ENCODE results near the gene ZNF483. TPM values are rescaled to one million over a fixed set of nuclear protein-coding genes. Genes with fewer than 3 reads are reported as not detected.

The ZNF483 gene
- total RNA-seq, 2 donors from 2014 or later, result 12.8 to 30.4 TPM

- no peak overlapping the region for H3K27ac ChIP-seq
- intact Hi-C loops (cut with DNase I), result no loop called here
- no peak overlapping the region for H3K4me3 ChIP-seq
- no peak for DNase-seq (ENCODE audit: low spot score)
- H3K4me1 ChIP-seq (replicated peaks), result no peaks in the 10 kb centered on the region
- H3K36me3 ChIP-seq, result no peaks in the 10 kb centered on the region
- no peaks in the 10 kb centered on the region for H3K9me3 ChIP-seq
- WGBS, result 72% methylated on average over 3 of the region's 3 CpGs
- TF ChIP-seq CTCF (IDR thresholded peaks at IDR 0.05) (no peak), POLR2AphosphoS5 (IDR thresholded peaks at IDR 0.05) (no peak), POLR2A (IDR thresholded peaks at IDR 0.05) (no peak)
- no peaks in the 10 kb centered on the region for H3K27me3 ChIP-seq (replicated peaks; ENCODE audit: insufficient read depth)
These were observed 97.6 kb downstream of the ZNF483 start for GRCh38 chr9:111622626-111623025.

Other genes starting within 250 kb of the ZNF483 start
- not detected for gene OR2K2, start 195.0 kb upstream of the ZNF483 start, total RNA-seq
- 100 to 1,000 TPM in 1 of 2 donors, 10 to 100 TPM in 1; 87.8 to 103 TPM for gene ECPAS, start 40.8 kb upstream of the ZNF483 start, total RNA-seq
- gene PTGR1, start 74.5 kb downstream of the ZNF483 start, total RNA-seq, result 100 to 1,000 TPM in 1 of 2 donors, 10 to 100 TPM in 1; 43.9 to 110 TPM
- gene DNAJC25, start 106.2 kb downstream of the ZNF483 start, total RNA-seq, result 10 to 100 TPM; 11.7 to 13.5 TPM
- 10 to 100 TPM; 51.2 to 73.0 TPM for gene GNG10, start 136.4 kb downstream of the ZNF483 start, total RNA-seq